PC-9 (cell line): ENCODE measurements around the gene PTPRD.

Experiments
- CTCF ChIP-seq: fragments of 200-600 bp; sonication (generic); conservative IDR thresholded peaks from 2 replicates; pipeline ENCODE4 v1.6.1; 2017; ENCODE audit warnings: mixed run types, antibody characterized with exemption, mild to moderate bottlenecking, moderate library complexity
- EZH2 ChIP-seq: fragments of 200-600 bp; sonication (generic); IDR thresholded peaks from 2 replicates; pipeline ENCODE4 v1.8.0; 2017; ENCODE audit warnings: antibody characterized with exemption, low read depth

- no peak for TF ChIP-seq CTCF
- no peak for TF ChIP-seq EZH2
These were observed 731.1 kb downstream of the PTPRD start for GRCh38 chr9:9881692-9882091.
